ENCODE data around the gene CROCC2. TPM values are rescaled to one million over a fixed set of nuclear protein-coding genes. Genes with fewer than 3 reads are reported as not detected.

The CROCC2 gene
- total RNA-seq, 2 experiments from 2014 or later = not detected

DNA sequence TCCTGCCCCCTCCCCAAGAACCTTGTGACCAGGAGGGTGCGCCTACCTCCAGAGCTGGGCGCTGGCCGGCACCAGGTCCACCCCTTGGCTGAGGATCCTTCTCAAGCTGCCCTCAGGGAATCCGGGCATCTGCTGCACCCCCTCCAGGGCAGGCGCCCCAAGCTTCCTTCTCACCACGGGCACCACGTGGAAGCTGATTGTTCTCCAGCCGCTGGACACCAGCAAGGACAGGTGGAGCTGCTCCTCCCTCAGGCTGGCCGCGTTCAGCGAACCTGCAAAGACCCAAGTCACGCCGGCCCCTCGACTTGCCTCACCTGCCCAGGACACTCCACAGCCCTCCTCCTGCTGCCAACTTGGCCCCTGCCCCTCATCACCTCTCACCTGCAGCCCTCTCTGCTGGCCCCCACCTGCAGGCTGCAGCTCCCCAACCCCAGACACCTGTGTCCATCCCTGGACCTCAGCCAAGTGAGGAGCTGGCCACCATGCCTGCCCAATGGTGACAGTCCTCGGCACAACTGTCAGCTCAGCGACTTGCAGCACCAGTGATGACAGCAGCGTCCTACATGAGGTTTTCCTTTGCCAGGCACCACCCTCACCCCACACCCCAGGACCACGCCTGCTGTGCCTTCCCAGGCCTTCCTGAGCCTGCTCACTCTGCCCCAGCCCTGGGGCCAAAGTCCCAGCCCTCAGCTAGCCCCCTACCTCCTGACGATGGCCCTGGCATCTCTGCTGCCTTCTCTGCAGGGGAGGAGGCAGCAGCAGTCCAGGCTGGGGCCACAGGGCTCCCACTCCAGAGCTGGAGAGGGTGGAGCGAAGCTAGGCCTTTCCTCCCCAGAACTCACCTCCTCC, 14.4 kb upstream of the CROCC2 start:
- POLR2A ChIA-PET = no interaction called here
- no peak overlapping the region for H3K4me2 ChIP-seq (ENCODE audit: low read length)
- no TSS peak for BruUV-seq (replicated peaks)

DNA sequence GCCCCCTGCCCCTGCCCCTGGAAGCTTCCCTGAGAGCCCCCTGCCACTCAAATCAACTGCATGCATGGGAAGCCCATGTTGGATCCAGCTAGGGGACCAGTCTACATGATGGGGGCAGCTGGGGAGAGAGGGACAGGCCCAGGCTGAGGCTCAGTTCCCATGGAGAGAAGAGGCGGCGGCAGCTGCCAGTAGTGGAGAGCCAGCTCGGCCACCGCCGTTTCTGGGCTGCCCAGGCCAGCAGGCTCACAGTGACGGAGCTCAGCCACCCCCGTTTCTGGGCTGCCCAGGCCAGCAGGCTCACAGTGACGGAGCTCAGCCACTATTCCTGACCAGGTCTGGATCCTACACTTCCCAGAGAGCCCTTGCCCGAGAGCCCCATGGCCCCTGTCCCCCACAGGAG, 13.8 kb upstream of the CROCC2 start:
- no peak overlapping the region for H2AFZ ChIP-seq (ENCODE audit: low read length)
- TF ChIP-seq EZH2phosphoT487 (IDR thresholded peaks at IDR 0.05; ENCODE audit: borderline replicate concordance, low read depth, low read length) = no peak
- TF ChIP-seq, protein P1, sequence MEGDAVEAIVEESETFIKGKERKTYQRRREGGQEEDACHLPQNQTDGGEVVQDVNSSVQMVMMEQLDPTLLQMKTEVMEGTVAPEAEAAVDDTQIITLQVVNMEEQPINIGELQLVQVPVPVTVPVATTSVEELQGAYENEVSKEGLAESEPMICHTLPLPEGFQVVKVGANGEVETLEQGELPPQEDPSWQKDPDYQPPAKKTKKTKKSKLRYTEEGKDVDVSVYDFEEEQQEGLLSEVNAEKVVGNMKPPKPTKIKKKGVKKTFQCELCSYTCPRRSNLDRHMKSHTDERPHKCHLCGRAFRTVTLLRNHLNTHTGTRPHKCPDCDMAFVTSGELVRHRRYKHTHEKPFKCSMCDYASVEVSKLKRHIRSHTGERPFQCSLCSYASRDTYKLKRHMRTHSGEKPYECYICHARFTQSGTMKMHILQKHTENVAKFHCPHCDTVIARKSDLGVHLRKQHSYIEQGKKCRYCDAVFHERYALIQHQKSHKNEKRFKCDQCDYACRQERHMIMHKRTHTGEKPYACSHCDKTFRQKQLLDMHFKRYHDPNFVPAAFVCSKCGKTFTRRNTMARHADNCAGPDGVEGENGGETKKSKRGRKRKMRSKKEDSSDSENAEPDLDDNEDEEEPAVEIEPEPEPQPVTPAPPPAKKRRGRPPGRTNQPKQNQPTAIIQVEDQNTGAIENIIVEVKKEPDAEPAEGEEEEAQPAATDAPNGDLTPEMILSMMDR (conservative IDR thresholded peaks at IDR 0.05; ENCODE audit: low read length) = no peak
- no peaks in the 10 kb centered on the region for H3K4me1 ChIP-seq (ENCODE audit: insufficient read depth, low read length, poor library complexity, severe bottlenecking)
- H3K4me2 ChIP-seq (ENCODE audit: low read length) = no peak overlapping the region
- intact Hi-C loops (cut with micrococcal nuclease; ENCODE audit: unreplicated experiment) = no loop called here
- no peak for DNase-seq (ENCODE audit: low spot score)
- ChIA-PET POLR2A (no interaction called here), CTCF (ENCODE audit: unreplicated experiment) (no interaction called here)
- H3K9me3 ChIP-seq (ENCODE audit: low read length) = no peaks in the 10 kb centered on the region
- no peak overlapping the region for H3K27ac ChIP-seq (ENCODE audit: low read depth, low read length, poor library complexity, severe bottlenecking)
- H4K20me1 ChIP-seq (ENCODE audit: insufficient read depth, low read length) = no peaks in the 10 kb centered on the region
- no peaks in the 10 kb centered on the region for H3K9me2 ChIP-seq (ENCODE audit: insufficient read depth, low read length)
- no TSS peak for BruUV-seq (replicated peaks)
- no peaks in the 10 kb centered on the region for H3K36me3 ChIP-seq (ENCODE audit: insufficient read depth, low read length)
- no peaks in the 10 kb centered on the region for H3K79me2 ChIP-seq (ENCODE audit: insufficient read depth, low read depth, low read length)
- no peak overlapping the region for H3K4me3 ChIP-seq (ENCODE audit: low read depth, low read length, poor library complexity, severe bottlenecking)

More for the DNA sequence above, 14.4 kb upstream of the CROCC2 start:
- Histone ChIP-seq H3K9me3 (ENCODE audit: low read length) (no peaks in the 10 kb centered on the region), H3K36me3 (ENCODE audit: insufficient read depth, low read length) (no peaks in the 10 kb centered on the region), H3K27ac (ENCODE audit: low read depth, low read length, poor library complexity, severe bottlenecking) (no peak overlapping the region), H3K9me2 (ENCODE audit: insufficient read depth, low read length) (no peaks in the 10 kb centered on the region), H3K4me1 (ENCODE audit: insufficient read depth, low read length, poor library complexity, severe bottlenecking) (no peaks in the 10 kb centered on the region), H2AFZ (ENCODE audit: low read length) (no peak overlapping the region), H3K79me2 (ENCODE audit: insufficient read depth, low read depth, low read length) (no peaks in the 10 kb centered on the region), H3K4me3 (ENCODE audit: low read depth, low read length, poor library complexity, severe bottlenecking) (no peak overlapping the region), H4K20me1 (ENCODE audit: insufficient read depth, low read length) (no peaks in the 10 kb centered on the region)
- intact Hi-C loops (cut with micrococcal nuclease; ENCODE audit: unreplicated experiment) = no loop called here
- CTCF ChIA-PET (ENCODE audit: unreplicated experiment) = no interaction called here
- DNase-seq (ENCODE audit: low spot score) = no peak
- TF ChIP-seq EZH2phosphoT487 (IDR thresholded peaks at IDR 0.05; ENCODE audit: borderline replicate concordance, low read depth, low read length) = no peak
- TF ChIP-seq, protein P1 (conservative IDR thresholded peaks at IDR 0.05; ENCODE audit: low read length) = no peak

DNA sequence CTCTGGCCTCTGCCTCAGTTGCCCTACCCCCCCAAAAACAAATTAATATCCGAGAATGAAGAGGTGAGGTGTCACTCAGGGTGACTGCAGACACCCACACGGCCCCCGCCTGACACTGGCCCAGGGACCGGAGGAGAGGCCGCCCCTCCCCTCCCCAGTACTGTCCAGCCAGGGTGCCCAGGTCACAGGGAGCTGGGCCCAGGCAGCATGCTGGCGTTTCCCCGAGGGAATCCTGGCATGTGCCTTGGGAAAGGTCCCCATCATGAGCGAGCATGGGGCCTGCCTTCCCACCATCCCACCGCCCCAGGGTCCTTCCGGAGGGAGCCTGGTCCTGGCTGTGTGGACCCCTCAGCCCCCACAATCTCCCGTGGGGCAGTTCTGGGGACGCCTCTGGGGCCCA, 13.2 kb upstream of the CROCC2 start:
- Histone ChIP-seq H3K4me3 (ENCODE audit: low read depth, low read length, poor library complexity, severe bottlenecking) (no peak overlapping the region), H3K36me3 (ENCODE audit: insufficient read depth, low read length) (no peaks in the 10 kb centered on the region), H3K9me2 (ENCODE audit: insufficient read depth, low read length) (no peaks in the 10 kb centered on the region), H3K4me1 (ENCODE audit: insufficient read depth, low read length, poor library complexity, severe bottlenecking) (no peaks in the 10 kb centered on the region), H3K79me2 (ENCODE audit: insufficient read depth, low read depth, low read length) (no peaks in the 10 kb centered on the region), H2AFZ (ENCODE audit: low read length) (no peak overlapping the region), H3K4me2 (ENCODE audit: low read length) (no peak overlapping the region), H3K27ac (ENCODE audit: low read depth, low read length, poor library complexity, severe bottlenecking) (no peak overlapping the region), H4K20me1 (ENCODE audit: insufficient read depth, low read length) (no peaks in the 10 kb centered on the region), H3K9me3 (ENCODE audit: low read length) (no peaks in the 10 kb centered on the region)
- POLR2A ChIA-PET = no interaction called here
- CTCF ChIA-PET (ENCODE audit: unreplicated experiment) = no interaction called here
- TF ChIP-seq, protein P1 (conservative IDR thresholded peaks at IDR 0.05; ENCODE audit: low read length) = no peak
- TF ChIP-seq EZH2phosphoT487 (IDR thresholded peaks at IDR 0.05; ENCODE audit: borderline replicate concordance, low read depth, low read length) = no peak
- no peak for DNase-seq (ENCODE audit: low spot score)
- intact Hi-C loops (cut with micrococcal nuclease; ENCODE audit: unreplicated experiment) = no loop called here
- no TSS peak for BruUV-seq (replicated peaks)
